Stimulated activated CD4-positive, alpha-beta T cell treated with anti-CD3 and anti-CD28 coated beads, Interleukin-1b, Interleukin-23, amount 100 ng/mL, for 24 hours (primary cell): ENCODE data around the gene MGARP.
"Not testable (repeated sequence)": the region's sequence is repeated elsewhere in the genome, so short reads cannot be mapped to it uniquely, and the experiment has no call there.

Experiments used
- DNase-seq, 4 experiments: peaks; one replicate each; pipeline ENCODE4 v3.0.0-alpha.2; 2020; ENCODE audit warnings: low read depth in 4 of 4, low spot score in 1 of 4

Gene MGARP

DNA sequence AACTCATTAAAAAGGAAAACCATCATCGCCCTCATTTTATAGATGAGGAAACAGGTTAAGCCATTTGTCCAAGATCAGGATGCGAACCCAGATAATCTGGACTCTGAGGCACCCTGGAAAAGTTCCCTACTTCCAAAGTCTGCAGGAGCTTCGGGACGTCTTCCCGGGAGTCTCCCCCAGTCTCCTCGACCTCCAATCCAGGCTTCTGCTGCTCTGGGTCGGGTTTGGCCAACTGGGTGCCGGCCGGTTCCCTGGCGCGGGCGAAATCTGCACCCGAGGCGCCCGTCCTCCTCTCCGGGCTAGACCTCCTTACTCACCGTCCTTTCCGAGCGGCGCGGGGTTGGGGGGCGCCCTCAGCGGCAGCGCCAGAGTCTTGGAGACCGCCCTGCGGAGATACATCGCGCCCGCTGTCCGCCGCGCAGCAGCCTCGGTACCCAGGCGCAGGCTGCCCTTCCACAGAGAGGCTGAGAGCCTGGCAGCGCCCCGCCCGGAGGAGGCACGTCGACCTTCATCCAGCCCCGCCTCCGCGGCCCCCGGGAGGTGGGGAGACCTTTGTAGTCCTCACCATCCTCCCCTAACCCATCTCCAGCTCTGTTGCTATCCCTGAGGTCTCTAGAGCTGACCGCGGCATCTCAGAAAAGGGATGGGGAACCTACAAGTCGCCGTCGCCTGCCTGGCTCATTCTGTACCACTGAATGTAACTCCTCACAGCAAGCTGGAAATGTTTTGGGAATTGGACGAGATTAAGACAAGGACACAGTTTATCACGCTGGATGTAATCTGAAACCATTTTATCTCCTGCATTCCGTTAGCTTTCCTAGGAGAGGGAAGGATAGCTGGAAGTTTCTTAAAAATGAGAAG lies at the start of gene MGARP:
Gene MGARP (minus strand): TSS at position 466 of the 861 bp plus-strand sequence. CDS start 67 bp downstream, at position 399.
- DNase-seq, result no peak

GRCh38 chr4:139329665-139330200 lies 49.7 kb upstream of the MGARP start:
- no peak for DNase-seq

- no peak for DNase-seq
Observed at GRCh38 chr4:139324620-139325019, 44.6 kb upstream of the MGARP start.

DNA sequence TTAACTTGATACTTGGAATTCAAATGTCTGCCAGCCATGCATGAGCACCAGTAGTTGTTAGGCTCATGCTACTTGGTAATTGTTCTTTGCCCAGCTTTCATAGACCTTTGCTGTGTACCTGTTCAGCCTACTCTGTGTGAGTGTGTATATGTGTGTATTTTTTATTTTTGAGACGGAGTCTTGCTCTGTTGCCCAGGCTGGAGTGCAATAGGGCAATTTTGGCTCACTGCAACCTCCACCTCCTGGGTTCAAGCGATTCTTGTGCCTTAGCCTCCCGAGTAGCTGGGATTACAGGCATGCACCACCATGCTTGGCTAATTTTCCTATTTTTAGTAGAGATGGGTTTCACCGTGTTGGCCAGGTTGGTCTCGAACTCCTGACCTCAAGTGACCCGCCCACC lies 42.5 kb upstream of the MGARP start:
- DNase-seq, result not testable (repeated sequence)

DNA sequence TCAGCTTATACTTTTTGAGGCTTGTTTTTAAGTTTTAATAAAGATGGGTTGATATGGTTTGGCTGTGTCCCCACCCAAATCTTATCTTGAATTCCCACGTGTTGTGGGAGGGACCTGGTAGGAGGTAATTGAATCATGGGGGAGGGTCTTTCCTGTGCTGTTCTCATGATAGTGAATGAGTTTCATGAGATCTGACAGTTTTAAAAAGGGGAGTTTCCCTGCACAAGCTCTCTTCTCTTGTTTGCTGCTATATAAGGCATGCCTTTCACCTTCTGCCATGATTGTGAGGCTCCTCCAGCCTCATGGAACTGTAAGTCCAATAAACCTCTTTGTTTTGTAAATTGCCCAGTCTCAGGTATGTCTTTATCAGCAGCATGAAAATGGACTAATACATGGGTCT lies 42.0 kb upstream of the MGARP start:
- DNase-seq, result not testable (repeated sequence)

- DNase-seq, result no peak
Observed at GRCh38 chr4:139319571-139319970, 39.5 kb upstream of the MGARP start.

GRCh38 chr4:139317635-139318034 lies 37.6 kb upstream of the MGARP start:
- DNase-seq, result no peak

- DNase-seq, result no peak
Observed at GRCh38 chr4:139316733-139317132, 36.7 kb upstream of the MGARP start.

DNA sequence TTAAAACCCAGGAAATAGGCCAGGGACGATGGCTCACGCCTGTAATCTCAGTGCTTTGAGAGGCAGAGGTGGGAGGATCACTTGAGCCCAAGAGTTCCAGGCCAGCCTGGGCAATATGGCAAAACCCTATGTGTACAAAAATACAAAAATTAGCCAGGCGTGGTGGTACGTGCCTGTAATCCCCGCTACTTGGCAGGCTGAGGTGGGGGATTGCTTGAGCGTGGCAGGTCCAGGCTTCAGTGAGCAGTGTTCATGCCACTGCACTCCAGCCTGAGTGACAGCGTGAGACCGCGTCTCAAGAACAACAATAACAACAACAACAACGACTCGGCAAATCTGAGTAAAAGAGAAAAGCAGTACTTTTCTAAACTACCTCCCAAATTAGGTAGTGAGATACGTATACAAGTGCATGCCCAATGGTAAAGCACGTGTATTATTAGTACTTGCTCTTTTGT lies 35.2 kb upstream of the MGARP start:
- no peak for DNase-seq

DNA sequence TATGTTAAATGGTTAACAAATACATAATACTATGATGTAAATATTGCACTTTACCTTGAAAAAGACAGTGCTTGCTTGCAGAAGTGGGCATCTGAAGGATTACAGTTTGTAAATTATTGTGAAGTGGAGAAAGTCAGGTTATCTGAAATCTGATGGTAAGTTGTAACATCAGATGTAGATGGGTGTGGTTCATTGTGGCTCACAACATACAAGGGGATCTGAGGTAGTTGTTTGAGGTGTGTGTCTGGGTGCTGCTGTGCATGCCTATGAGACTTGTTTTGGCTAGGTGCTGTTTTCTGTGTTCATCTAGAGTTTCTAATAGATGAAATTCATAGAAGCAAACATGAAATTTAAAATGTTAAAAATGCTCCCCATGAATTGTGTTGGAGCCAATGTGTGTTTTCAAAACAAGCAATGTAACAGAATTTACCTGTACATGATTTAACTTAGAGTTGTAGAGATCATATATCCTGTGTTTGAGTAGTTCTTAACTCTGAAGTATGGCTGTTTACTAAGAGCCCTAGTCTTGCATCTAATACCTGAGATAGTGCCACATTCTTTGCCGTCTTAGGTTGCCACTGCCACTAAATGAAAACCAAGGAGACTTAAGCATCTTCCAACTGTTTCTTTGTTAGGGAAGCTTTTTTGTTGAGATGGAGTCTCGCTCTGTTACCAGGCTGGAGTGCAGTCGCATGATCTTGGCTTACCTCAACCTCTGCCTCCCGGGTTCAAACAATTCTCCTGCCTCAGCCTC lies 34.2 kb upstream of the MGARP start:
- DNase-seq, result no peak

- not testable (repeated sequence) for DNase-seq
Observed at GRCh38 chr4:139313414-139313813, 33.4 kb upstream of the MGARP start.

- no peak for DNase-seq
Observed at GRCh38 chr4:139312552-139313332, 32.7 kb upstream of the MGARP start.

GRCh38 chr4:139311909-139312308 lies 31.9 kb upstream of the MGARP start:
- no peak for DNase-seq

GRCh38 chr4:139304920-139305319 lies 24.9 kb upstream of the MGARP start:
- no peak for DNase-seq

- peak in 1 of 4 experiments; percentile 54 for DNase-seq
Observed at GRCh38 chr4:139301821-139302611, 22.0 kb upstream of the MGARP start, which contains the start of gene NDUFC1. TSS of gene NDUFC1 (minus strand) at chr4:139302477. CDS start at chr4:139295798, 6,679 bp downstream.

GRCh38 chr4:139301113-139301820 lies 21.2 kb upstream of the MGARP start, which contains the start of gene NAA15:
TSS of gene NAA15 (plus strand) at chr4:139301505. CDS start at chr4:139301778, 273 bp downstream.
- DNase-seq, result peak; percentile 87 to 97 (median 94)

GRCh38 chr4:139300431-139301112 lies 20.5 kb upstream of the MGARP start:
- no peak for DNase-seq

- DNase-seq, result no peak
Observed at GRCh38 chr4:139299536-139299935, 19.5 kb upstream of the MGARP start.

GRCh38 chr4:139297001-139297410 lies 17.0 kb upstream of the MGARP start:
- no peak for DNase-seq
